ENCODE data around the gene GTF2E1.

DNA sequence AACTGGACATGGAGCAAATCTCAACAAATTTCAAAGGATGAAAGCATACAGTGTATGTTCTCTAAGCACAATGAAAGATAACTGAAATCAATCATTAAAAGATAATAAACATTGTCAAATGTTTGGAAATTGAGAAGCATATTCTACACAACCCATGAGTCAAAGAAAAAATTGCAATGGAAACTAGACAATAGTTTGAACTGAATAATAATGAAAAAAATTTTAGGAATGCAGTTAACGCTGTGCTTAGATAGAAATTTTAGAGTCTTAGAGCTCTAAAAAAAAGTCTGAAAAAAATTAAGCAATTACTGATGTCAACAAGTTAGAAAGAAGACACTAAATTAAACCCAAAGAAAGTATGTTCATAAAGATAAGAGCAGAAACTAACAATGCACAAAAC lies 15.8 kb upstream of the GTF2E1 start:
- TF ChIP-seq EZH2phosphoT487 (IDR thresholded peaks at IDR 0.05) = no peak
- TF ChIP-seq, protein P1, sequence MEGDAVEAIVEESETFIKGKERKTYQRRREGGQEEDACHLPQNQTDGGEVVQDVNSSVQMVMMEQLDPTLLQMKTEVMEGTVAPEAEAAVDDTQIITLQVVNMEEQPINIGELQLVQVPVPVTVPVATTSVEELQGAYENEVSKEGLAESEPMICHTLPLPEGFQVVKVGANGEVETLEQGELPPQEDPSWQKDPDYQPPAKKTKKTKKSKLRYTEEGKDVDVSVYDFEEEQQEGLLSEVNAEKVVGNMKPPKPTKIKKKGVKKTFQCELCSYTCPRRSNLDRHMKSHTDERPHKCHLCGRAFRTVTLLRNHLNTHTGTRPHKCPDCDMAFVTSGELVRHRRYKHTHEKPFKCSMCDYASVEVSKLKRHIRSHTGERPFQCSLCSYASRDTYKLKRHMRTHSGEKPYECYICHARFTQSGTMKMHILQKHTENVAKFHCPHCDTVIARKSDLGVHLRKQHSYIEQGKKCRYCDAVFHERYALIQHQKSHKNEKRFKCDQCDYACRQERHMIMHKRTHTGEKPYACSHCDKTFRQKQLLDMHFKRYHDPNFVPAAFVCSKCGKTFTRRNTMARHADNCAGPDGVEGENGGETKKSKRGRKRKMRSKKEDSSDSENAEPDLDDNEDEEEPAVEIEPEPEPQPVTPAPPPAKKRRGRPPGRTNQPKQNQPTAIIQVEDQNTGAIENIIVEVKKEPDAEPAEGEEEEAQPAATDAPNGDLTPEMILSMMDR (IDR thresholded peaks at IDR 0.05) = no peak
